ENCODE measurements around the gene DIPK1A.

DIPK1A gene

GRCh38 chr1:92877792-92878191, 83.5 kb downstream of the DIPK1A start:
- DNase-seq (ENCODE audit: low read depth in 2 of 2): no peak

GRCh38 chr1:92877081-92877711, 84.1 kb downstream of the DIPK1A start:
- DNase-seq (ENCODE audit: low read depth in 2 of 2): no peak

- DNase-seq (ENCODE audit: low read depth in 2 of 2): no peak
Measured at GRCh38 chr1:92876351-92876750, 84.9 kb downstream of the DIPK1A start.

- DNase-seq (ENCODE audit: low read depth in 2 of 2): no peak
Measured at GRCh38 chr1:92874987-92875386, 86.3 kb downstream of the DIPK1A start.

- no peak for DNase-seq (ENCODE audit: low read depth in 2 of 2)
Measured at GRCh38 chr1:92872719-92873118, 88.5 kb downstream of the DIPK1A start.

- DNase-seq (ENCODE audit: low read depth in 2 of 2): no peak
Measured at GRCh38 chr1:92870591-92870990, 90.7 kb downstream of the DIPK1A start.

GRCh38 chr1:92864131-92864530, 97.1 kb downstream of the DIPK1A start:
- DNase-seq (ENCODE audit: low read depth in 2 of 2): no peak

- DNase-seq (ENCODE audit: low read depth in 2 of 2): no peak
Measured at GRCh38 chr1:92862605-92863004, 98.7 kb downstream of the DIPK1A start.

- DNase-seq (ENCODE audit: low read depth in 2 of 2): no peak
Measured at GRCh38 chr1:92859400-92860039, 101.7 kb downstream of the DIPK1A start.

- peak in 1 of 2 donors; percentile 38 for DNase-seq (ENCODE audit: low read depth in 2 of 2)
Measured at GRCh38 chr1:92858564-92859399, 102.5 kb downstream of the DIPK1A start.

- DNase-seq (ENCODE audit: low read depth in 2 of 2): no peak
Measured at GRCh38 chr1:92857817-92858216, 103.4 kb downstream of the DIPK1A start.

GRCh38 chr1:92855236-92855635, 106.0 kb downstream of the DIPK1A start:
- DNase-seq (ENCODE audit: low read depth in 2 of 2): no peak

GRCh38 chr1:92854101-92854785, 107.0 kb downstream of the DIPK1A start:
- no peak for DNase-seq (ENCODE audit: low read depth in 2 of 2)

GRCh38 chr1:92853299-92853698, 108.0 kb downstream of the DIPK1A start:
- DNase-seq (ENCODE audit: low read depth in 2 of 2): no peak

- DNase-seq (ENCODE audit: low read depth in 2 of 2): no peak
Measured at GRCh38 chr1:92851729-92852128, 109.5 kb downstream of the DIPK1A start.

GRCh38 chr1:92850019-92850418, 111.2 kb downstream of the DIPK1A start:
- DNase-seq (ENCODE audit: low read depth in 2 of 2): no peak

GRCh38 chr1:92848201-92848600, 113.1 kb downstream of the DIPK1A start:
- no peak for DNase-seq (ENCODE audit: low read depth in 2 of 2)

GRCh38 chr1:92845908-92846307, 115.4 kb downstream of the DIPK1A start:
- DNase-seq (ENCODE audit: low read depth in 2 of 2): no peak

- no peak for DNase-seq (ENCODE audit: low read depth in 2 of 2)
Measured at GRCh38 chr1:92844439-92844838, 116.8 kb downstream of the DIPK1A start.

GRCh38 chr1:92843429-92844352, 117.6 kb downstream of the DIPK1A start:
- DNase-seq (ENCODE audit: low read depth in 2 of 2): no peak

- DNase-seq (ENCODE audit: low read depth in 2 of 2): no peak
Measured at GRCh38 chr1:92843046-92843423, 118.2 kb downstream of the DIPK1A start.

Data from activated CD4-positive, alpha-beta T cell treated with anti-CD3 and anti-CD28 coated beads for 24 hours (primary cell).